ENCODE results near the gene PPP1R14D. TPM values are rescaled to one million over a fixed set of nuclear protein-coding genes. Genes with fewer than 3 reads are reported as not detected.

The PPP1R14D gene
- total RNA-seq, 2 experiments from 2014 or later: not detected

DNA sequence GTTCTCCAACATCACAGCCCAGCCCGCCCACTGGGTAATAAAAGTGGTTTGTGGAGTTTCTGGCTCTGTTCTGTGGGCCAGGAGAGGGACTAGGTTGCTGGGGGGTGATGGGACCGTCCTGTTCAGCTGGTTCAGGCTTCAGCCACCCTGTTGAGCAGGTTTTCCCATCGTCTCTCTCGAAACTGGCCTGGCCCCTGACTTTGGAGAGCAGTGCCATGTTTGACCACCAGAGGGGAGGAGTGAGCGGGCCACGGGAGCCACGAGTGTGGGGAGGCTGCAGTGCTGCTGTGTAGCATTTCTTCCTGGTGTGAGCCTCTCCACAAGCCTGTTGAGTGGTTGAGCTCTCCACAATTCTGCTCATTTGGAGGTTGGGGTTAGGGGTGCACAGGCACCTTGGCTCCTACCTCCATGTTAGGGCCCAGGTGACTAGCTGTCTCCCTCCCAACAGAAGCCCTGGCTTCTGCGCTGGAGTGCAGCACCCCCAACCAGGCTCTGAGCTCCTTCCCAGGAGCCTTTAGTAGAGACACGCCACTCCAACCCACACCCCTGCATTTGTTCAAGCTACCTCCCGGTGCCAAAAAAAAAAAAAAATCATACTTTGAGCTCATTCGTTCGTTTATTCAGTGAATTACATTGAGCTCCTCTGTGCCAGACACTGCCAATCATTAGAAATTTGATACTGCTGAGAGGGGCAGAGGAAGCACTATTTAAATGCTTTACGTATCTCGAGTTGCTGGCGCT, 29.3 kb upstream of the PPP1R14D start:
- Mint-ChIP-seq H3K4me3 (no peak overlapping the region), H3K4me1 (ENCODE audit: low read depth) (peaks cover 5% of the 10 kb centered on the region), H3K36me3 (ENCODE audit: low read depth) (no peaks in the 10 kb centered on the region), H3K27me3 (no peaks in the 10 kb centered on the region), H3K9me3 (no peaks in the 10 kb centered on the region), H3K27ac (no peak overlapping the region)
- DNase-seq (peak; percentile 86), ATAC-seq (peak; percentile 95)
- intact Hi-C loops (cut with micrococcal nuclease): loop anchor here (2.0 kb wide), 1 partner anchor 35 kb away; no protein-coding TSS in a partner anchor
- ChIA-PET POLR2A (interaction anchor here (0.9 to 5.7 kb wide), 6 partner anchors 13 to 37 kb away, joined by 4 to 45 read pairs (median 7); partner anchors contain the start of gene VPS18), CTCF (interaction anchor here (0.5 to 4.7 kb wide), 42 partner anchors 8 to 371 kb away, joined by 3 to 65 read pairs (median 4); partner anchors contain the start of genes C15orf62, INO80, PPP1R14D and RAD51)
- TF ChIP-seq, protein P1, sequence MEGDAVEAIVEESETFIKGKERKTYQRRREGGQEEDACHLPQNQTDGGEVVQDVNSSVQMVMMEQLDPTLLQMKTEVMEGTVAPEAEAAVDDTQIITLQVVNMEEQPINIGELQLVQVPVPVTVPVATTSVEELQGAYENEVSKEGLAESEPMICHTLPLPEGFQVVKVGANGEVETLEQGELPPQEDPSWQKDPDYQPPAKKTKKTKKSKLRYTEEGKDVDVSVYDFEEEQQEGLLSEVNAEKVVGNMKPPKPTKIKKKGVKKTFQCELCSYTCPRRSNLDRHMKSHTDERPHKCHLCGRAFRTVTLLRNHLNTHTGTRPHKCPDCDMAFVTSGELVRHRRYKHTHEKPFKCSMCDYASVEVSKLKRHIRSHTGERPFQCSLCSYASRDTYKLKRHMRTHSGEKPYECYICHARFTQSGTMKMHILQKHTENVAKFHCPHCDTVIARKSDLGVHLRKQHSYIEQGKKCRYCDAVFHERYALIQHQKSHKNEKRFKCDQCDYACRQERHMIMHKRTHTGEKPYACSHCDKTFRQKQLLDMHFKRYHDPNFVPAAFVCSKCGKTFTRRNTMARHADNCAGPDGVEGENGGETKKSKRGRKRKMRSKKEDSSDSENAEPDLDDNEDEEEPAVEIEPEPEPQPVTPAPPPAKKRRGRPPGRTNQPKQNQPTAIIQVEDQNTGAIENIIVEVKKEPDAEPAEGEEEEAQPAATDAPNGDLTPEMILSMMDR (IDR thresholded peaks at IDR 0.05): peak; percentile 88

DNA sequence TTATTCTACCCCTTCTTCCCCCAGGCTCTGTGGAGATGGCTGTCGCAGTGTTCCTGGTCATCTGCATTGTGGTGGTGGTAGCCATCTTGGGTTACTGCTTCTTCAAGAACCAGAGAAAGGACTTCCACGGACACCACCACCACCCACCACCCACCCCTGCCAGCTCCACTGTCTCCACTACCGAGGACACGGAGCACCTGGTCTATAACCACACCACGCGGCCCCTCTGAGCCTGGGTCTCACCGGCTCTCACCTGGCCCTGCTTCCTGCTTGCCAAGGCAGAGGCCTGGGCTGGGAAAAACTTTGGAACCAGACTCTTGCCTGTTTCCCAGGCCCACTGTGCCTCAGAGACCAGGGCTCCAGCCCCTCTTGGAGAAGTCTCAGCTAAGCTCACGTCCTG, 28.2 kb upstream of the PPP1R14D start:
- Mint-ChIP-seq H3K27me3 (no peaks in the 10 kb centered on the region), H3K36me3 (ENCODE audit: low read depth) (no peaks in the 10 kb centered on the region), H3K9me3 (no peaks in the 10 kb centered on the region), H3K4me1 (ENCODE audit: low read depth) (peaks cover 5% of the 10 kb centered on the region), H3K4me3 (no peak overlapping the region), H3K27ac (no peak overlapping the region)
- DNase-seq: no peak
- POLR2A ChIA-PET: interaction anchor here (1.2 to 5.7 kb wide), 3 partner anchors 12 to 38 kb away, joined by 4 to 45 read pairs (median 6); partner anchors contain the start of gene VPS18
- intact Hi-C loops (cut with micrococcal nuclease): no loop called here
- CTCF ChIA-PET: interaction anchor here (1.2 to 4.7 kb wide), 11 partner anchors 7 to 96 kb away, joined by 3 to 65 read pairs (median 9); partner anchors contain the start of genes C15orf62, PPP1R14D and SPINT1
- ATAC-seq: no peak
- TF ChIP-seq, protein P1 (IDR thresholded peaks at IDR 0.05): no peak

DNA sequence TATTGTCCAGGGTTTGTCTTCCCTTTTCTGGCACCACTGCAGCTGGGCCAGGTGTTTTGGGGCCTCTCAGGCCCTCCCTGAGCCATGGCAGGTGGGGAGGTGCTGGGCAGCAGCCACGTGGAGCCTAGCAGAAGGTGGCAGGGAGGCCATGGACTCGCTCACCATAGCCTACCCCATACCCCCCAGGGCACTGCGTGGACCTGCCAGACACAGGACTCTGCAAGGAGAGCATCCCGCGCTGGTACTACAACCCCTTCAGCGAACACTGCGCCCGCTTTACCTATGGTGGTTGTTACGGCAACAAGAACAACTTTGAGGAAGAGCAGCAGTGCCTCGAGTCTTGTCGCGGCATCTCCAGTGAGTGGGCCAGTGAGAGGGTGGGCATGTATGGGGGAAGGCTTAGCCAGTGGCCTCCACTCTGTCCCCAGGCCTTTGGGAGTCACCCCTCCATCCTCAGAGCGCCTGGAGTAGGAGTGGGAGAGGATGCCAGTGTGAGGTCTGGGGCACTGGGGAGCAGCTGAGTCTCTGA, 27.3 kb upstream of the PPP1R14D start:
- CTCF ChIA-PET: interaction anchor here (4.7 kb wide), 1 partner anchor 10 kb away, joined by 65 read pairs; the partner anchor contains the start of gene SPINT1
- H3K9me3 Mint-ChIP-seq: no peaks in the 10 kb centered on the region
- no peaks in the 10 kb centered on the region for H3K36me3 Mint-ChIP-seq (ENCODE audit: low read depth)
- H3K27me3 Mint-ChIP-seq: no peaks in the 10 kb centered on the region
- TF ChIP-seq, protein P1 (IDR thresholded peaks at IDR 0.05): no peak
- H3K4me3 Mint-ChIP-seq: no peak overlapping the region
- ATAC-seq (no peak), DNase-seq (no peak)
- intact Hi-C loops (cut with micrococcal nuclease): no loop called here
- H3K27ac Mint-ChIP-seq: no peak overlapping the region
- H3K4me1 Mint-ChIP-seq (ENCODE audit: low read depth): peaks cover 5% of the 10 kb centered on the region
- POLR2A ChIA-PET: interaction anchor here (0.6 to 2.3 kb wide), 3 partner anchors 11 to 38 kb away, joined by 4 to 8 read pairs (median 4); partner anchors contain the start of genes SPINT1 and VPS18

DNA sequence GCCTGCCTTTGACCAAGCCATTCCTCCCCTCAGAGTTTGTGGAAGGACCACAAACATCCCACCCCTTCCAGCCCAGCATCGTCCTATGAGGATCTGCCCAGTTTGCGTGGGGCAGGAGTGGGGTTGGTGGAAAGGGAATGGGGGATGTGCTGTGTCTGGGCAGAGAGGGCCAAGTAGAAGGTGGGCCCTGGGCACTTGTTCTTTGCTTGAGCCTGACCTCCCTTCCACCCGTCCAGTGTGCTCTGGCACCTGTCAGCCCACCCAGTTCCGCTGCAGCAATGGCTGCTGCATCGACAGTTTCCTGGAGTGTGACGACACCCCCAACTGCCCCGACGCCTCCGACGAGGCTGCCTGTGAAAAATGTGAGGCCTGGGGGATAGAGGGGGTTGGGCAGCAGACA, 25.7 kb upstream of the PPP1R14D start:
- TF ChIP-seq, protein P1 (IDR thresholded peaks at IDR 0.05): no peak
- no peaks in the 10 kb centered on the region for H3K36me3 Mint-ChIP-seq (ENCODE audit: low read depth)
- DNase-seq (no peak), ATAC-seq (no peak)
- H3K4me3 Mint-ChIP-seq: no peak overlapping the region
- no peaks in the 10 kb centered on the region for H3K27me3 Mint-ChIP-seq
- H3K4me1 Mint-ChIP-seq (ENCODE audit: low read depth): peaks cover 5% of the 10 kb centered on the region
- H3K9me3 Mint-ChIP-seq: no peaks in the 10 kb centered on the region
- ChIA-PET CTCF (no interaction called here), POLR2A (interaction anchor here (2.3 kb wide), 1 partner anchor 10 kb away, joined by 8 read pairs; the partner anchor contains the start of gene SPINT1)
- intact Hi-C loops (cut with micrococcal nuclease): no loop called here
- no peak overlapping the region for H3K27ac Mint-ChIP-seq
